Activated CD4-positive, alpha-beta memory T cell treated with anti-CD3 and anti-CD28 coated beads, Interleukin-2, amount 10 ng/mL, durations not matched to agents 7 days and 5 days (primary cell): ENCODE measurements around the gene FCSK. TPM values are rescaled to one million over a fixed set of nuclear protein-coding genes. Genes with fewer than 3 reads are reported as not detected.
A peak's percentile ranks its signal among the peaks of the same experiment; 100 is the strongest.

Experiments used
- CTCF ChIA-PET: fragments of 350-600 bp; sonication (Branson Sonifier 250); formaldehyde crosslinking; loops from one replicate; lab custom pipeline; 2021; ENCODE audit warnings: antibody characterized with exemption, inconsistent platforms; lab: Charles Lee
- POLR2A ChIA-PET: fragments of 350-600 bp; sonication (Branson Sonifier 250); formaldehyde crosslinking; loops from one replicate; lab custom pipeline; 2021; ENCODE audit warnings: antibody characterized with exemption; lab: Charles Lee
- DNase-seq: peaks from one replicate; pipeline ENCODE4 v3.0.0-alpha.2; 2020
- H3K27ac Mint-ChIP-seq: one replicate; pipeline ENCODE4 v1.8.0; 2021; ENCODE audit warnings: mild to moderate bottlenecking, mixed read lengths
- H3K27me3 Mint-ChIP-seq: one replicate; pipeline ENCODE4 v1.8.0; 2021; ENCODE audit warnings: mixed read lengths
- H3K36me3 Mint-ChIP-seq: one replicate; pipeline ENCODE4 v1.8.0; 2021; ENCODE audit warnings: low read depth, mixed read lengths
- H3K4me1 Mint-ChIP-seq: one replicate; pipeline ENCODE4 v1.8.0; 2021; ENCODE audit warnings: mixed read lengths
- H3K4me3 Mint-ChIP-seq: one replicate; pipeline ENCODE4 v1.8.0; 2021; ENCODE audit warnings: mild to moderate bottlenecking, mixed read lengths
- H3K9me3 Mint-ChIP-seq: one replicate; pipeline ENCODE4 v1.8.0; 2021; ENCODE audit warnings: mixed read lengths
- total RNA-seq, 2 experiments: library from RNA; stranded (reverse); gene quantifications; one replicate each; pipeline ENCODE4 v1.2.3, GENCODE V29; 2021

Gene FCSK
- total RNA-seq, 2 experiments from 2014 or later: 17.3 to 17.4 TPM

- Mint-ChIP-seq H3K4me1 (peaks cover 46% of the 10 kb centered on the region), H3K27ac (peak overlapping the region; percentile 70), H3K9me3 (no peaks in the 10 kb centered on the region), H3K36me3 (peaks cover 72% of the 10 kb centered on the region), H3K27me3 (no peaks in the 10 kb centered on the region), H3K4me3 (peak overlapping the region; percentile 93)
- DNase-seq: no peak
- CTCF ChIA-PET: interaction anchor here (0.5 to 2.9 kb wide), 3 partner anchors 17 to 274 kb away, joined by 3 to 25 read pairs (median 5); partner anchors contain the start of gene EXOSC6
- POLR2A ChIA-PET: interaction anchor here (0.9 to 4.1 kb wide), 6 partner anchors 10 to 275 kb away, joined by 3 to 24 read pairs (median 10); partner anchors contain the start of genes DDX19A and EXOSC6
Measured at GRCh38 chr16:70526403-70526802, 72.0 kb downstream of the FCSK start.

GRCh38 chr16:70527315-70527996 is 73.1 kb downstream of the FCSK start:
- Mint-ChIP-seq H3K9me3 (no peaks in the 10 kb centered on the region), H3K27me3 (no peaks in the 10 kb centered on the region), H3K27ac (peak overlapping the region; percentile 70), H3K36me3 (peaks cover 75% of the 10 kb centered on the region), H3K4me1 (peaks cover 41% of the 10 kb centered on the region), H3K4me3 (peak overlapping the region; percentile 93)
- ChIA-PET POLR2A (interaction anchor here (0.7 to 4.1 kb wide), 2 partner anchors 181 to 252 kb away, joined by 3 to 24 read pairs; partner anchors contain the start of gene DDX19A), CTCF (interaction anchor here (0.7 to 1.2 kb wide), 6 partner anchors 10 to 276 kb away, joined by 3 to 7 read pairs (median 4); no protein-coding TSS in a partner anchor)
- DNase-seq: no peak

GRCh38 chr16:70529051-70529777 is 74.8 kb downstream of the FCSK start:
- H3K27ac Mint-ChIP-seq: peak overlapping the region; percentile 72

More at GRCh38 chr16:70529051-70529777, 74.8 kb downstream of the FCSK start:
- H3K9me3 Mint-ChIP-seq: no peaks in the 10 kb centered on the region
- H3K4me3 Mint-ChIP-seq: peak overlapping the region; percentile 27
- ChIA-PET POLR2A (interaction anchor here (1.0 kb wide), 2 partner anchors 9 to 148 kb away, joined by 3 read pairs; no protein-coding TSS in a partner anchor), CTCF (no interaction called here)
- H3K27me3 Mint-ChIP-seq: no peaks in the 10 kb centered on the region
- H3K4me1 Mint-ChIP-seq: peaks cover 47% of the 10 kb centered on the region
- DNase-seq: no peak
- H3K36me3 Mint-ChIP-seq: peaks cover 77% of the 10 kb centered on the region

Other genes with a start within 250 kb of the FCSK start
- 10 to 100 TPM; 24.3 to 24.4 TPM for gene EXOSC6, start 202.7 kb upstream of the FCSK start, total RNA-seq
- gene AARS1, start 165.1 kb upstream of the FCSK start, total RNA-seq: 100 to 1,000 TPM; 128 to 129 TPM
- gene DDX19B, start 155.4 kb upstream of the FCSK start, total RNA-seq: 10 to 100 TPM; 33.2 to 35.8 TPM
- 10 to 100 TPM; 27.3 to 27.5 TPM for gene DDX19A, start 107.7 kb upstream of the FCSK start, total RNA-seq
- 10 to 100 TPM; 21.6 to 22.7 TPM for gene ST3GAL2, start 15.5 kb upstream of the FCSK start, total RNA-seq
- 10 to 100 TPM; 71.2 to 71.4 TPM for gene COG4, start 69.0 kb downstream of the FCSK start, total RNA-seq
- gene SF3B3, start 69.2 kb downstream of the FCSK start, total RNA-seq: 100 to 1,000 TPM; 329 to 332 TPM
- not detected for gene IL34, start 192.0 kb downstream of the FCSK start, total RNA-seq
- 1 to 10 TPM; 3.3 TPM for gene MTSS2, start 231.5 kb downstream of the FCSK start, total RNA-seq